ENCODE results near the gene SEPTIN2.
"Not testable (repeated sequence)": the region's sequence is repeated elsewhere in the genome, so short reads cannot be mapped to it uniquely, and the experiment has no call there.

Gene SEPTIN2

GRCh38 chr2:241390301-241391206, 74.8 kb downstream of the SEPTIN2 start:
- DNase-seq: no peak

- no peak for DNase-seq
Measured at GRCh38 chr2:241391892-241392665, 76.4 kb downstream of the SEPTIN2 start.

GRCh38 chr2:241392753-241393152, 77.0 kb downstream of the SEPTIN2 start:
- DNase-seq: not testable (repeated sequence)

GRCh38 chr2:241393524-241394196, 77.9 kb downstream of the SEPTIN2 start:
- no peak for DNase-seq

- not testable (repeated sequence) for DNase-seq
Measured at GRCh38 chr2:241396809-241397208, 81.1 kb downstream of the SEPTIN2 start.

- DNase-seq: no peak
Measured at GRCh38 chr2:241399941-241400922, 84.5 kb downstream of the SEPTIN2 start.

Data from cortex of kidney (tissue), 1 donor.